ENCODE data around the gene SMAP1.
A peak's percentile ranks its signal among the peaks of the same experiment; 100 is the strongest.

Gene SMAP1

GRCh38 chr6:70657706-70658105, 10.0 kb upstream of the SMAP1 start:
- Histone ChIP-seq H3K9me3 (ENCODE audit: low read length) (no peaks in the 10 kb centered on the region), H3K9ac (ENCODE audit: low read length) (no peak overlapping the region), H3K4me1 (ENCODE audit: insufficient read depth, low read length) (no peaks in the 10 kb centered on the region), H3K27ac (ENCODE audit: low read depth, low read length) (no peak overlapping the region), H3K4me3 (ENCODE audit: low read depth in 1 of 2, low read length in 2 of 2) (no peak overlapping the region), H3K36me3 (ENCODE audit: insufficient read depth, low read length) (no peaks in the 10 kb centered on the region), H3K27me3 (ENCODE audit: control insufficient read depth in 1 of 2, insufficient read depth in 2 of 2, low read length in 2 of 2) (no peaks in the 10 kb centered on the region)

- Histone ChIP-seq H3K4me1 (ENCODE audit: insufficient read depth, low read length) (peaks cover 7% of the 10 kb centered on the region), H3K9me3 (ENCODE audit: low read length) (no peaks in the 10 kb centered on the region), H3K27me3 (ENCODE audit: control insufficient read depth in 1 of 2, insufficient read depth in 2 of 2, low read length in 2 of 2) (no peaks in the 10 kb centered on the region), H3K36me3 (ENCODE audit: insufficient read depth, low read length) (no peaks in the 10 kb centered on the region), H3K27ac (ENCODE audit: low read depth, low read length) (no peak overlapping the region), H3K9ac (ENCODE audit: low read length) (no peak overlapping the region), H3K4me3 (ENCODE audit: low read depth in 1 of 2, low read length in 2 of 2) (no peak overlapping the region)
Observed at GRCh38 chr6:70663881-70664466, 3.7 kb upstream of the SMAP1 start.

- no peak overlapping the region for H3K27ac ChIP-seq (ENCODE audit: low read depth, low read length)
- no peaks in the 10 kb centered on the region for H3K27me3 ChIP-seq (ENCODE audit: control insufficient read depth in 1 of 2, insufficient read depth in 2 of 2, low read length in 2 of 2)
- H3K36me3 ChIP-seq (ENCODE audit: insufficient read depth, low read length) = no peaks in the 10 kb centered on the region
- peak overlapping the region in 1 of 2 donors; percentile 83 for H3K4me3 ChIP-seq (ENCODE audit: low read depth in 1 of 2, low read length in 2 of 2)
- H3K4me1 ChIP-seq (ENCODE audit: insufficient read depth, low read length) = peaks cover 14% of the 10 kb centered on the region
- no peak overlapping the region for H3K9ac ChIP-seq (ENCODE audit: low read length)
- no peaks in the 10 kb centered on the region for H3K9me3 ChIP-seq (ENCODE audit: low read length)
Observed at GRCh38 chr6:70666706-70667105, 977 bp upstream of the SMAP1 start.

GRCh38 chr6:70667256-70667710, 400 bp upstream of the SMAP1 start:
- H3K27me3 ChIP-seq (ENCODE audit: control insufficient read depth in 1 of 2, insufficient read depth in 2 of 2, low read length in 2 of 2) = no peaks in the 10 kb centered on the region
- no peaks in the 10 kb centered on the region for H3K36me3 ChIP-seq (ENCODE audit: insufficient read depth, low read length)
- H3K4me1 ChIP-seq (ENCODE audit: insufficient read depth, low read length) = peaks cover 14% of the 10 kb centered on the region
- H3K9ac ChIP-seq (ENCODE audit: low read length) = peak overlapping the region; percentile 47
- peak overlapping the region; percentile 83 to 96 for H3K4me3 ChIP-seq (ENCODE audit: low read depth in 1 of 2, low read length in 2 of 2)
- peak overlapping the region; percentile 93 for H3K27ac ChIP-seq (ENCODE audit: low read depth, low read length)
- no peaks in the 10 kb centered on the region for H3K9me3 ChIP-seq (ENCODE audit: low read length)

- peaks cover 14% of the 10 kb centered on the region for H3K4me1 ChIP-seq (ENCODE audit: insufficient read depth, low read length)
- peak overlapping the region; percentile 70 for H3K9ac ChIP-seq (ENCODE audit: low read length)
- peak overlapping the region; percentile 93 for H3K27ac ChIP-seq (ENCODE audit: low read depth, low read length)
- H3K36me3 ChIP-seq (ENCODE audit: insufficient read depth, low read length) = no peaks in the 10 kb centered on the region
- no peaks in the 10 kb centered on the region for H3K9me3 ChIP-seq (ENCODE audit: low read length)
- no peaks in the 10 kb centered on the region for H3K27me3 ChIP-seq (ENCODE audit: control insufficient read depth in 1 of 2, insufficient read depth in 2 of 2, low read length in 2 of 2)
- peak overlapping the region; percentile 83 to 96 for H3K4me3 ChIP-seq (ENCODE audit: low read depth in 1 of 2, low read length in 2 of 2)
Observed at GRCh38 chr6:70668499-70668812, 773 bp downstream of the SMAP1 start.

- no peaks in the 10 kb centered on the region for H3K27me3 ChIP-seq (ENCODE audit: control insufficient read depth in 1 of 2, insufficient read depth in 2 of 2, low read length in 2 of 2)
- no peaks in the 10 kb centered on the region for H3K9me3 ChIP-seq (ENCODE audit: low read length)
- no peak overlapping the region for H3K9ac ChIP-seq (ENCODE audit: low read length)
- no peak overlapping the region for H3K27ac ChIP-seq (ENCODE audit: low read depth, low read length)
- peak overlapping the region; percentile 83 to 96 for H3K4me3 ChIP-seq (ENCODE audit: low read depth in 1 of 2, low read length in 2 of 2)
- H3K36me3 ChIP-seq (ENCODE audit: insufficient read depth, low read length) = no peaks in the 10 kb centered on the region
- H3K4me1 ChIP-seq (ENCODE audit: insufficient read depth, low read length) = peaks cover 14% of the 10 kb centered on the region
Observed at GRCh38 chr6:70669133-70669532, 1.4 kb downstream of the SMAP1 start.

GRCh38 chr6:70672549-70672948, 4.9 kb downstream of the SMAP1 start:
- Histone ChIP-seq H3K4me1 (ENCODE audit: insufficient read depth, low read length) (peaks cover 8% of the 10 kb centered on the region), H3K9me3 (ENCODE audit: low read length) (no peaks in the 10 kb centered on the region), H3K27ac (ENCODE audit: low read depth, low read length) (no peak overlapping the region), H3K4me3 (ENCODE audit: low read depth in 1 of 2, low read length in 2 of 2) (no peak overlapping the region), H3K27me3 (ENCODE audit: control insufficient read depth in 1 of 2, insufficient read depth in 2 of 2, low read length in 2 of 2) (no peaks in the 10 kb centered on the region), H3K9ac (ENCODE audit: low read length) (no peak overlapping the region), H3K36me3 (ENCODE audit: insufficient read depth, low read length) (no peaks in the 10 kb centered on the region)

GRCh38 chr6:70673054-70673453, 5.4 kb downstream of the SMAP1 start:
- Histone ChIP-seq H3K27me3 (ENCODE audit: control insufficient read depth in 1 of 2, insufficient read depth in 2 of 2, low read length in 2 of 2) (no peaks in the 10 kb centered on the region), H3K27ac (ENCODE audit: low read depth, low read length) (no peak overlapping the region), H3K4me3 (ENCODE audit: low read depth in 1 of 2, low read length in 2 of 2) (no peak overlapping the region), H3K9me3 (ENCODE audit: low read length) (no peaks in the 10 kb centered on the region), H3K36me3 (ENCODE audit: insufficient read depth, low read length) (no peaks in the 10 kb centered on the region), H3K4me1 (ENCODE audit: insufficient read depth, low read length) (peaks cover 8% of the 10 kb centered on the region), H3K9ac (ENCODE audit: low read length) (no peak overlapping the region)

GRCh38 chr6:70673601-70674000, 5.9 kb downstream of the SMAP1 start:
- H3K27ac ChIP-seq (ENCODE audit: low read depth, low read length) = no peak overlapping the region
- H3K4me3 ChIP-seq (ENCODE audit: low read depth in 1 of 2, low read length in 2 of 2) = no peak overlapping the region
- peaks cover 8% of the 10 kb centered on the region for H3K4me1 ChIP-seq (ENCODE audit: insufficient read depth, low read length)

GRCh38 chr6:70675822-70676221, 8.1 kb downstream of the SMAP1 start:
- H3K9me3 ChIP-seq (ENCODE audit: low read length) = no peaks in the 10 kb centered on the region

More at GRCh38 chr6:70673601-70674000, 5.9 kb downstream of the SMAP1 start:
- H3K9ac ChIP-seq (ENCODE audit: low read length) = no peak overlapping the region
- no peaks in the 10 kb centered on the region for H3K9me3 ChIP-seq (ENCODE audit: low read length)
- no peaks in the 10 kb centered on the region for H3K27me3 ChIP-seq (ENCODE audit: control insufficient read depth in 1 of 2, insufficient read depth in 2 of 2, low read length in 2 of 2)
- no peaks in the 10 kb centered on the region for H3K36me3 ChIP-seq (ENCODE audit: insufficient read depth, low read length)

GRCh38 chr6:70676821-70677220, 9.1 kb downstream of the SMAP1 start:
- Histone ChIP-seq H3K27ac (ENCODE audit: low read depth, low read length) (no peak overlapping the region), H3K4me1 (ENCODE audit: insufficient read depth, low read length) (no peaks in the 10 kb centered on the region), H3K9me3 (ENCODE audit: low read length) (no peaks in the 10 kb centered on the region), H3K9ac (ENCODE audit: low read length) (no peak overlapping the region), H3K4me3 (ENCODE audit: low read depth in 1 of 2, low read length in 2 of 2) (no peak overlapping the region), H3K36me3 (ENCODE audit: insufficient read depth, low read length) (no peaks in the 10 kb centered on the region), H3K27me3 (ENCODE audit: control insufficient read depth in 1 of 2, insufficient read depth in 2 of 2, low read length in 2 of 2) (no peaks in the 10 kb centered on the region)

More at GRCh38 chr6:70675822-70676221, 8.1 kb downstream of the SMAP1 start:
- Histone ChIP-seq H3K9ac (ENCODE audit: low read length) (no peak overlapping the region), H3K4me1 (ENCODE audit: insufficient read depth, low read length) (no peaks in the 10 kb centered on the region), H3K27me3 (ENCODE audit: control insufficient read depth in 1 of 2, insufficient read depth in 2 of 2, low read length in 2 of 2) (no peaks in the 10 kb centered on the region), H3K36me3 (ENCODE audit: insufficient read depth, low read length) (no peaks in the 10 kb centered on the region), H3K27ac (ENCODE audit: low read depth, low read length) (no peak overlapping the region), H3K4me3 (ENCODE audit: low read depth in 1 of 2, low read length in 2 of 2) (no peak overlapping the region)

GRCh38 chr6:70680396-70680795, 12.7 kb downstream of the SMAP1 start:
- Histone ChIP-seq H3K27ac (ENCODE audit: low read depth, low read length) (no peak overlapping the region), H3K4me3 (ENCODE audit: low read depth in 1 of 2, low read length in 2 of 2) (no peak overlapping the region), H3K9me3 (ENCODE audit: low read length) (no peaks in the 10 kb centered on the region), H3K27me3 (ENCODE audit: control insufficient read depth in 1 of 2, insufficient read depth in 2 of 2, low read length in 2 of 2) (no peaks in the 10 kb centered on the region), H3K4me1 (ENCODE audit: insufficient read depth, low read length) (no peaks in the 10 kb centered on the region), H3K9ac (ENCODE audit: low read length) (no peak overlapping the region), H3K36me3 (ENCODE audit: insufficient read depth, low read length) (no peaks in the 10 kb centered on the region)
